ENCODE data around the gene MAPK11.

MAPK11 gene

DNA sequence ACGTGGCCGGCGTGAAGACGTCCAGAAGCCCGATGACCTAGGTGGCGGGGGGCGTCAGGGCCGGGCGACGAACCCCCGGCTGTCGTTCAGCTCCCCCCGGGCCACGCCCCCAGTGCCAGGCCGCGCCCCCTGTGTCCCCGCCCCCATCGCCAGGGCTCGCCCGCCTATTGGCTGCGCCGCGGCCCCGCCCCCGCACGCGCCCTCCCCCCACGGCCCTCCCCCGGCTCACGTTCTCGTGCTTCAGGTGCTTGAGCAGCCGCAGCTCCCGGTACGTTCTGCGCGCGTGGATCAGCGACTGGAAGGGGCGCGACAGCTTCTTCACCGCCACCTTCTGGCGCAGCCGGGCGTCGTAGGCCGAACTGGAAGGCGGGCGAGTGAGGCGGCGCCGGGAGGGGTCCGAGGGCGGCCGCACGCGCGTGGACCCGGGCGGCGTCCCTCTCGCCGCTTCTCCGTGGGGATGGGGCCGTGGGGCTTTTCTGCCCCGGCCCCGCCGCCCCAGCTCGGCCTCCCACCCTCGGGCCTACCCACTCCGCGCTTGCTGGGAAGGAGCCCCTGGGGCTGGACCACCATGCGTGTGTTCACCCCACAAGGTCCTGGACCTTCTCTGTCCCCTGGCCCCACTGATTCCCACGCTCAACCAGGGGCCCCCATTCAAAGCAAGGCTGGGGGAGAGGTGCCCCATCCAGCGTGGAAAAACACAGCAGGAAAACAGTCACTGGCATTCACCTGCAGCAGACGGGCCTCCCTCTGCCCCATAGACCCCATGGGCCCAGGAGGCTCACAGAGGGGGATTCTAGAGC is 2.4 kb downstream of the MAPK11 start:
- Histone ChIP-seq H3K27ac (no peak overlapping the region), H3K4me3 (peak overlapping the region in 4 of 7 experiments; percentile 3 to 19 (median 15))

DNA sequence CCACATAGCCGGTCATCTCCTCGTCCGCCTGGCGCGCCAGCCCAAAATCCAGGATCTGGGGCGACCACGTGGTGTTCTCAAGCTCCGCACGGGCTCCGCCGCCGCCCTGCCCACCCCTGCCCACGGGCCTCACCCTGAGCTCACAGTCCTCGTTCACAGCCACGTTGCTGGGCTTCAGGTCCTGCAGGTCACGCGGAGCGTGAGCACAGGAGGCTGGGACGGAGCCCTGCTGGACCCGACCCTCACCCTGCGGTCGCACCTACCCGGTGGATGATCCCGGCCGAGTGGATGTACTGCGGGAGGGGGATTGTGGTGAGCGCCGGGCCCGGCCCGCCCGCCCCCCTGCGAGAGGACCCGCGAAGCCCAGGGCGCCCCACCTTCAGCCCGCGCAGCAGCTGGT is 3.2 kb downstream of the MAPK11 start:
- Histone ChIP-seq H3K4me3 (peak overlapping the region in 1 of 7 experiments; percentile 19), H3K27ac (no peak overlapping the region)

DNA sequence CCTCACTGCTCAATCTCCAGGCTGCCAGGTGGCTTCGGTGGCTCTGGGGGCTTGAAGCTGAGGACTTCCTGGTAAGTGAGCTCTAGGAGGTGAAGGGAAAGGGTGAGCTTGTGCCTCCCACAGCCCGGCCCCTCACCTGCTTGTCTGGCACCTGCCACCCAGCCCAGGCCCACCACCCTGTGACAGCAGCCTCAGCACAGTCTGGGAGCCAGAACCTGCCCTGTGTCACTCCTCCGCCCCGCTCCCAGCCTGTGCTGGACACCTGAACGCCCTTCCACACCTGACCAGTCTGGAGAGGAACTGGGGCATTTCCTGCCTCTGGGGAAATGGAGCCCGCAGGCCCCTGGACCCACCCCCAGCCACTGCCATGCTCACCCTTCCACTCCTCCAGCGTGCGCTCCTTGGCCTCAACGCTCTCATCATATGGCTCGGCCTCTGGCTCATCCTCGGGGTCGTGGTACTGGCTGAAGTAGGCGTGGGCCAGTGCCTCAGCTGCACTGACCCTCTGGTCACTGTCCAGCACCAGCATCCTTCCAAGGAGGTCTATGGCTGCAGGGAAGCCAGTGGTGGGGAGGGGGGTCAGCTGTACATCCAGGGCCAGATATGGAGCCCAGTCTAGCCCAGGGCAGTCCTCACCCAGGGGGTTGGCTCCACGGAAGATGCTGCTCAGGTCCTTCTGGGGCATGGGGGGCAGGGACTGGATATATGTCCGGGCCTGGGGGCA is 5.1 kb downstream of the MAPK11 start:
- Histone ChIP-seq H3K4me3 (no peak overlapping the region), H3K27ac (no peak overlapping the region)

DNA sequence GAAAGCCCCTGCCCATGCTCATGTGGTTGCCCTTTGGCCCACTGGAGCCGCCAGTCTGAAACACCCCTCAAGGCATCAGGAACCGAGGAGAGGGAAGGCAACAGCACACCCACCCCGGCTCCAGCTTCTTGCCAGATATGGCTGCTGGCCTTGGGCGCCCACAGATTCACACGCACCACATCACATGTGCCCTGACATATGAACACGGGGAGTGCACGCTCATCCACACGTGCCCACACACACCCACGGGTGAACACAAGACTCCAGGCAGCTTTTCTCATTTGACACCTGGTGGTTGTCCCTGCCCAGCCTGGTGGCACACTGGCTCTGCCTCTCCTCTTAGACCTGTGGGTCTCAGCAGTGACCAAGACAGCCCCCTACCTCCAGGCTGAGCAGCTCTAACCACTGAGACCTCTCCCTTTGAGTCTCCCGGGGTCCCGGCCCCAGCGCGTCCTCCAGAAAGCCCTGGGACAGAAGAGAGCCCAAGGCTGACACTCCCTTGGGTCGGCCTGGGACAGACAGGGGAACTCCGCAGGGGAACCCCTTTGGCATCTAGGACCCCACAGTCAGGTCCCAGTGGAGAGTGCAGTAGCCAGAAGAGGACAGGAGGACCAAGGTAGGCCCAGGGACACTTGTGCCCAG is 6.0 kb downstream of the MAPK11 start:
- H3K27ac ChIP-seq, result no peak overlapping the region

DNA sequence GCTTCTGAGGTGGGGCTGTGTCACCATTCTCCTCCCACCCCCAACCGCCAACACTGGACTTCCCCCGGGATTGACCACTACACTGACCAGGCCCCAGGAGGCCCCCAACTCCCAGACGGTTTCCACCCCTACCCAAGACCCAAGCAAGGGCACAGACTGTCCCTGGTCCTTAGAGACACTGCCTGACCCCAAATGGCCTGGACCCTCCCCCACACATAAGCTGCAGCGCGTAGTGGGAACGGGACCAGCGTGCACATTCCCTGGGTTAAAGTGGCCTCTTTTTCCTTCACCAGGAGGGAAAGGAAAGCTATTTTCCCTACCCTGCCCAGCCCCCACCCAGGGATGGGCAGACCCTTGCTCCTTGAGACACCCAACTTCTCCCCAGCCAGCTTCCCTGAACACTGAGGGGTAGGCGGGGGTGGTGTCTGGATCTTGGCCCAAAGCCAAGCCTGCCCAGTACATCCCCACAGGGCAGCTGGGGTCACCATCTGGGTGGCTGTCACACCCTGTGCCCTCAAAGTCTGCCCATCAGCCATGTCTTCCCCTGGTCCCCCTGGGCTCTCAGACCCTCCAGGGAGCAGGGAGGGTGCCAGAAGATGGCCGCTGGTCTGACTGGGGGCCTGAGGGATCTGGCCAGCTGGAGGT is 7.1 kb downstream of the MAPK11 start:
- Histone ChIP-seq H3K27ac (no peak overlapping the region), H3K4me3 (no peak overlapping the region)

More for the DNA sequence above, 6.0 kb downstream of the MAPK11 start:
- H3K4me3 ChIP-seq, result no peak overlapping the region

DNA sequence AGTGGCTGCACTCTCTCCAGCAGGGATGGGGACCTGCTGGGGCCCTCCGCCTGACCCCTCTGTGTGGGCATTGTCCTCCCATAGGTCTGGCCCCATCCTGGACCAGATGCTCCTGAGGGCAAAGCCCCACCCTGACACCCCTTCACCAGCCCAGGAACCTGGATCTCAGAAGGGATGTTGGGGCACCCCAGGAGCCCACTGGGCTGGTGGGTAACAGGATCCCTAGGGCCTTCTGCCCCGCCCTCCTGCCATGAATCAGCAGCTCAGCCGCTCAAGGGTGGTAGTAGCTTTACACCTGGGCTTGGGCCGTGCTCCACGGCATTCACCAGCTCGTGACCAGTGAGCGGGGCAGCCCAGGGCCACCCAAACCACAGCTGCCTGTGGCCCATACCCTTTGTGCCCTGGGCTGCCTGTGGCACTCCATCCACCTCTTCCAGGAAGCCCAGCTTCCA is 7.7 kb downstream of the MAPK11 start:
- Histone ChIP-seq H3K4me3 (no peak overlapping the region), H3K27ac (no peak overlapping the region)

DNA sequence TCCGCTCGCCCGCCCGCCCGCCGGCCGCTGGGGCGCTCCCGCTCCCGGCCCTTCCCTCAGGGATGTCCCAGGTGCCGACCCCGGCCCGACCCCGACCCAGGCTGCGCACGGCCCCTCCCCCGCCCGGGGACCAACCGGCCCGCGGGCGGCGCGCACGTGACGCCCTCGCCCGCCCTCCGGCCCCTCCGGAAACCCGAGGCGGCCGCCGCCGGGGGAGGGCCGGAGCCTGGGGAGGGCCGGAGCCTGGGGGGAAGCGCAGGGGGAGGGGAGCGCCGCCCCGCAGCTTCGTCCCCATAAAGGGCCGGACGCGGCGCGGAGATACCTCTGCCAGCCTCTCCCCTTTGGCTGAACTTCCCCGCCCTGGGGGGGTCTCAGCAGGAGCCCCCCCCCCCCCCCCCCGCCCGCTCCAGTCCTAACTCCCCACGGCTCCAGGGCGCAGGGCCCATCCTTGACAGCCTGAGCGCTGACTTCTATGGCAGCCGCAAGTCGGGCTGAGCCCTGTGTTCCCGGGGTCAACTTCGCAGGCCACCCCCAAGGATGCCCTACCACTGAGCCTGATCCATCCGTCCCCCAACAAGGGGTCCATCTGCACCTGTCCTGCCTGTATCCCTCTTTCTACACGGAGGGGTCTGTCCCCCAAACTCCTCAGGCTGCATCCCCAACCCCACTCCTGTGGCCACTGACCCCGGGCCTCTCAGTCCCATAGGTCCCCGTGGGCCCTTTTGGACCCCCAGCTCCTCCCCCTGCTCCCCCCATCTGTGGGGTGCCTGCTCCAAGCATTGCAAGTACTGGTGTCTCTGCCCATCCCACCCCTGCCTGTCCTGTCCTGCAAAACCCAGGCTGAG is 8.3 kb downstream of the MAPK11 start, which contains the start of gene MAPK12:
TSS of gene MAPK12 (minus strand) at position 69 of the 845 bp plus-strand sequence. CDS start 174 bp downstream, outside the sequence.
- H3K27ac ChIP-seq, result peak within 1 kb of the TSS in 7 of 21 experiments; percentile 22 to 60 (median 50)
- H3K4me3 ChIP-seq, result peak within 1 kb of the TSS; percentile 24 to 42 (median 30)

DNA sequence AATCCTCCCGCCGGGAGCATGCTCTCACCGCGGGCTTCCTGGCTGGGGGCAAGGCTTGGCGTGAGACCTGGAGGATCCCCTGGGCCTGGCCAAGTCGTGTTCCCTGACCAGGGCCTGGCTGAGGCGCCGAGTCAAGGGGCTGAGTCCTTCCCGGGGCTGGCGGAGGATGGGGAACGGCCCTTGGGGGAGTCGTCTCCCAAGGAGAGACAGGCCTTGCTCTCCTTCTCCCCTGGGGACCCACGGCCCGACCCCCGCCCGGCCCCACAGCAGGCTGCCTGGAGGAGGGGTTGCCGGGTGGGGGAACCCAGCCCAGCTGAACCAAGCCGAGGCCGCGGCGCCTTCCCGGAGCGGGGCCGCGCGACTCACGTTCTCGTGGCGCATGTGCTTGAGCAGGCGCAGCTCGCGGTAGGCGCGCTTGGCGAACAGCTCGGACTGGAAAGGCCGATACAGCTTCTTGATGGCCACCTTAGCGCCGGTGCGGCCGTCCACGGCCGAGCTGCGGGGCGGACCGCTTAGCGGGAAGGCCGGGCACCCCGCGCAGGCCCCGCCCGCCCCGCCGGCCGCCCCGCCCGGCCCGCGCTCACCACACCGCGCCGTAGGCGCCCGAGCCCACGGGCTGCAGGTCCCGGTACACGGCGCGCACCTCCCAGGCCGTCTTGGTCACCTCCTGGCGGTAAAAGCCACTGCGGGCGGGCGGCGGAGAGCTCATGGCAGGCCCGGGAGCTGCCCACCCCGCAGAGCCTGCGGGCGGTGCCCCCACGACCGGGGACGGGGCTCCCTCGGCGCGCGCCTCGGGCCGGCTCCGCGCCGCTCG is 9.2 kb downstream of the MAPK11 start:
- Histone ChIP-seq H3K27ac (peak overlapping the region in 6 of 21 experiments; percentile 17 to 57 (median 45)), H3K4me3 (peak overlapping the region; percentile 24 to 42 (median 30))

DNA sequence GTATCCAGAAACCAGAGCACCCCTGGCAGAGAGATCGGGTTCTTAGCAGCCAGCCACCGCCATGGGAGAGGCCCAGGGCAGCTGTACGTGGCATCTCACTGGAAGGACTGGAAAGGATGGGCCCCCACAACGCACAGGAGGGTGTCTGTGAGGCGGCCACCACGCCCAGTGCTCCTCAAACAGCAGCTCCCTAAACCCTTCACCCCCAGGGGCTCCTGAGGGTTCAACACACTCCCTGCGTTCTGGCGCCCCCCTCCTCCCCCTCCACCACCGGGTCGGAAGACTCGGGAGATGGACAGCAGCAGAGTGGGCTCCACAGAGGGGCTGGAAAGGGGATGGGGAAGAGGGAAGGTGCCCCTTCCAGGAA is 9.8 kb downstream of the MAPK11 start:
- peak overlapping the region in 6 of 7 experiments; percentile 27 to 42 (median 32) for H3K4me3 ChIP-seq

DNA sequence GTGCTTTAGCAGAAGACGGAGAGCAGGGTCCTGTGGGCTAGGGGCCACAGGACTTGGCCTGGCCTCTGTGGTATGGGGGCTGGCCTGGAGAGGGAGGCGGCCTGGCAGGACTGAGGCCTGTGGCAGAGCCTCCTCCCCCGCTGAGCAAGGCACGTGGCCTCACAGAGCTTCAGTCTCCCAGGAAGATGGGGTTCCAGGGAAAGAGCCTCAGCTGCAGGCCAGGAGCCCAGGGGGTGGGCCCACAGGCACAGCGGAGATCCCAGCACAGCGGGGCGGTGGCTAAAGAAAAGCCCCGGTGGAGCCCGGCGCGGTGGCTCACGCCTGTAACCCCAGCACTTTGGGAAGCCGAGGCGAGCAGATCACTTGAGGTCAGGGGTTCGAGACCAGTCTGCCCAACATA is 10.9 kb downstream of the MAPK11 start:
- Histone ChIP-seq H3K27ac (no peak overlapping the region), H3K4me3 (no peak overlapping the region)

More for the DNA sequence above, 9.8 kb downstream of the MAPK11 start:
- peak overlapping the region in 5 of 21 experiments; percentile 17 to 57 (median 40) for H3K27ac ChIP-seq

DNA sequence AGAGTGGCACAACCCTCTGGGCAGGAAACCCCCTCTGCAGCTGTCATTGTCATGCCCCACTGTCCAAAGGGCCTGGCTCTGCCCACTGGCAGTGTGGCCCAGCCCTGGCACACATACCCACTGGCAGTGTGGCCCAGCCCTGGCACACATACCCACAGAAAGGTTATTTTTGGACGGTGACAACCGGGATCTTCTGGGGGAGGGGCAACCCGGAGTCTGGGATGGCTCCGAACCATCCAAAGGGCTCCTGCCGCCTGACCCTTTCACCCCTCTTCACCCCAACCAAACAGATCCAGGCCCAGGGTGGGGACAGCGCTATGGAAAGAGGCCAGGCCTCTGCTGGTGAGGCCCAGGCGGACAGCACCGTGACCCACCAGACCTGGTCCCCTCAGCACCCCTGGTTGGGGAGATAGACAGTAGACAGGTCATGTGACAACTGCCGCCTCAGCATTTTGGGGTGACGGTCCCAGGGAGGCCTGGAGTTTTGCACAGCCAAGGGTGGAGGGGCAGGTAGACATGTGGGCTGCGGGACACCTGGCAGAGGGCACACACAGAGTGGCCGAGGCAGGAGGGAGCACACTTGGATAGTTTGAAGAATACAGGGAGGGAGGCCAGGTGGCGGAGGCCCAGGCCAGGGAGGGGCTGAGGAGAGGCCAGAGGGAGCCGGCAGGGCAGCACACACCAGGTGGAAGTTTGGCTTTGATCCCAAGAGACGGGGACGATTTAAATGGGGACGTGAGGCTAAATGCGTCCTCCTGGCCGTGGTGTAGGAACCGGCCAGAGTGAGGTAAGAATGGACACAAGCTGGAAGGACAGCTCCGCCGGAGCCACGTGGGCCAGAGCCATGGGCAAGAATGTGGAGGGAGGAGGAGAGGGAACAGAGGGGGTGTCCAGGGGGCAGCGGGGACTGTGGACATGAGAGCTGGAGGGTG is 11.6 kb downstream of the MAPK11 start:
- H3K27ac ChIP-seq, result no peak overlapping the region
- H3K4me3 ChIP-seq, result no peak overlapping the region

DNA sequence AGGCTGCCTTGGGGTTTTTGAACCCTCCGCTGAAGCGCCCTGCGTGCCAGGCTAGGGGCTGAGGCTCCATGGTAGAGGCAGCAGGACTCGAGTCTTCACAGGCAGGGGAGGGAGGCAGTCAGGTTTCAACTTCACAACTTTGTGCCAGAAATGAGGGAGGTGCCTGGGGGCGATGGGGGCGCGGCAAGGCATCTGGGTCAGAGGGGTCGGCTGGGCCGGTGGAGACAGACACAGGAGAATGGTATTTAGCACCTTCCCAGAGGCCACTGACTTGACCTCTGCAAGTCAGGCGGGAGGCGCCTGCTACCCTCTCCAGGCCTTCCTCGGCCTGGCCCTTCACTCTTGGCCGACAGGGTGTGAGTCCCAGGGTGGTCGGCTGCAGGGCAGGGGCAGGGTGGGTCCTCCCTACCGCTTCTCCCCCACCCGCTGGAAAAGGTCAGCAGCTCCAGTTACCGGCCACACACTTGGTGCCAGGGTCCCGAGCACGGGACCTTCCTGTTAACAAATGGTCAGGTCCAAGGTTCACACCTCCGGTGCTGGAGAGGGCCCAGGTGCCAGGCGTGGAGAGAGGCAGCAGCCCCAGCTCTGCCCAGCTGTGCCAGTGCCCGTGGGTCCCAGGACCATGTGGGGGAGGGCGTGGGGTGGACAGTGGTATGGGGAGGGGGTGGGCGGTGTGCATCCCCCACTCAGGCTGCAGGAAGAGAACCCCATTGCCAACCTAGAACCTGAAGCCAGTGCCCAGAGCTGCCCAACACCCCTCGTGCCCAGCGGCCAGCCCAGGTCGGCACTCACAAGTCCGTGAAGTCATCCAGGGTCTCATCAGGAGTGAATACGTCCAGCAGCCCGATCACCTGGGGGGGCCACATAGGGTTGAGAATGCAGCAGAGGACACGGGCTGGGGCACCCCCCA is 12.5 kb downstream of the MAPK11 start:
- H3K4me3 ChIP-seq, result no peak overlapping the region
- no peak overlapping the region for H3K27ac ChIP-seq

DNA sequence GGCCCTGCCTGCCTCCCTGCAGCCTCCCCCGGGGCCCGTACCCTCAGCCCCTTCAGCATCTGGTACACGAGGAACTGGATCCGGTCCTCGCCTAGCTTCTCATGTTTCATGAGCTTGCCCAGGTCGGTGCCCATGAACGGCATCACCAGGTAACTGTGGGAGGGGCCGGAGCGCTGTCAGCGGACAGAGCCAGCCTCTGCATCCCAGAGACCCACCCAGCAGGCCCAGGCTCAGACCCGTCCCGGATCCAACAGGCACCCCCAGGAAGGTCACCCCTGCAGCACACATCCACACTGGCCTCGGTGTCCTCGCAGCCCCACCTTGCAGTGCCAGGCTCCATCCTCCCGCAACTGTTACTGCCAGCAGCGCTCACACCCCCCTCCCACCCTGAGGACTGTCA is 13.1 kb downstream of the MAPK11 start:
- Histone ChIP-seq H3K27ac (no peak overlapping the region), H3K4me3 (no peak overlapping the region)

DNA sequence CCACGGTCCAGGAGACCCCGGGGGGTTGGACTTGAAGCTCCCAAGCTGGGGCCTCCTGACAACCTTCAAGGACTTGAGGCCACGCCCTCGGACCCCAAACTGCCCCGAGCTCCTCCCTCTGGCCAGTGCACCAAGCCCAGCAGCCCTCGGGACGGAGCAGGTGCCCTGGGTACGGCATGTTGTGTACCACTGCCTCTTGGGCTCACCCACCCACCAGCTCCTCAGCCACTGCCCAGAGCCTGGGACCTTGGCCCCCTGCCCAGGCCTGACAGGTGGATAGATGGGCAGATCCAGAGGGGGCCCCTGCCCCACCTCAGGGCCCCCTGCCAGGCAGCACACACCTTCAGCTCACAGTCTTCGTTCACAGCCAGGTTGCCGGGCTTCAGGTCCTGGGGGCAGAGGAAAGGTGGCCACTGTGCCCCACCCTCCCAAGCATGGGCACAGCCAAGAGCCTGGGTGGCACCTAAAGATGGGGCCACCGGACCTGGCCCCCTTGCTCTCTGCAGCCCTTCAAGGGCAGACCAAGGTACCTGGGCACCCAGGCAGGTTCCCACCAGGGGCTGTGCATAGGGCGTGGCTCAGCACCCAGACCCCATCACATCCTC is 13.8 kb downstream of the MAPK11 start:
- H3K4me3 ChIP-seq, result no peak overlapping the region

DNA sequence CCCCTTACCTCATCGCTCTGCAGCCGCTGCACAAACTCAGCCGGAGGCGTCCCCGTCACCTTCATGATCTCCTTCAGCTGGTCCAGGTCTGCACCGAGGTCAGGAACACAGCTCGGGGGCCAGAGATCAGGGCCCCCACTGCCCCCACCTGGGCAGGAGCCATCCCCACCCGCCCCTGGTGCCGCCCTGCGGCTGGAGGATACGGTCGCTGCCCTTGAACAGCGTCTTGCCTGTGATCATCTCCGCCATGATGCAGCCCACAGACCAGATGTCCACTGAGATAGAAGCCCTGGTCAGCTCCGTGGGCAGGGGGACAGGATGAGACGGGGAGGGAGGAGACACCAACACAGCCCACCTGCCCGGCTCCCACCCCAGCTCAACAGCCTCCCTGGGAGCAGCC is 14.6 kb downstream of the MAPK11 start:
- Histone ChIP-seq H3K4me3 (no peak overlapping the region), H3K27ac (no peak overlapping the region)

More for the DNA sequence above, 13.8 kb downstream of the MAPK11 start:
- no peak overlapping the region for H3K27ac ChIP-seq

DNA sequence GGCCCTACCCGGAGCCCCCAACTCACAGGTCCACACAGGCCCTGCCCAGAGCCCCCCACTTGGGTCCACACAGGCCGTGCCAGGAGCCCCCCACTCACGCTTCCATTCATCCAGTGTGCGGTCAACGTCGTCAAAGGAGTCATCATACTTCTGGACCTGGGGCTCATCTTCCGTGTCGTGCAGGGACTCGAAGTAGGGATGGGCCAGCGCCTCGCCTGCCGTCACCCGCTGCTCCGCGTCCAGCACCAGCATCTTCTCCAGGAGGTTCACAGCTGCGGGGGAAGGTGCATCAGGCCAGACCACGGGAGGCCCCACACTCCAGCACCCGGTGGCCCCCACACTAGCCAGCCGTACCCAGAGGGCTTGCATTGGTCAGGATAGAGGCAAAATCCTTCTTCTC is 15.1 kb downstream of the MAPK11 start:
- Histone ChIP-seq H3K4me3 (no peak overlapping the region), H3K27ac (no peak overlapping the region)

Measured in skin epidermis (tissue), 12 donors.